Hematopoietic multipotent progenitor cell treated with erythropoietin and hydrocortisone succinate and interleukin-3 and kit ligand, for 15 days (in vitro differentiated cells): ENCODE measurements around the gene SH3RF2.
"Not testable (repeated sequence)": the region's sequence is repeated elsewhere in the genome, so short reads cannot be mapped to it uniquely, and the experiment has no call there.

Source experiments
- DNase-seq: peaks from one replicate; pipeline ENCODE4 v3.0.0-alpha.2; 2015; ENCODE audit warnings: low spot score

Gene SH3RF2

DNA sequence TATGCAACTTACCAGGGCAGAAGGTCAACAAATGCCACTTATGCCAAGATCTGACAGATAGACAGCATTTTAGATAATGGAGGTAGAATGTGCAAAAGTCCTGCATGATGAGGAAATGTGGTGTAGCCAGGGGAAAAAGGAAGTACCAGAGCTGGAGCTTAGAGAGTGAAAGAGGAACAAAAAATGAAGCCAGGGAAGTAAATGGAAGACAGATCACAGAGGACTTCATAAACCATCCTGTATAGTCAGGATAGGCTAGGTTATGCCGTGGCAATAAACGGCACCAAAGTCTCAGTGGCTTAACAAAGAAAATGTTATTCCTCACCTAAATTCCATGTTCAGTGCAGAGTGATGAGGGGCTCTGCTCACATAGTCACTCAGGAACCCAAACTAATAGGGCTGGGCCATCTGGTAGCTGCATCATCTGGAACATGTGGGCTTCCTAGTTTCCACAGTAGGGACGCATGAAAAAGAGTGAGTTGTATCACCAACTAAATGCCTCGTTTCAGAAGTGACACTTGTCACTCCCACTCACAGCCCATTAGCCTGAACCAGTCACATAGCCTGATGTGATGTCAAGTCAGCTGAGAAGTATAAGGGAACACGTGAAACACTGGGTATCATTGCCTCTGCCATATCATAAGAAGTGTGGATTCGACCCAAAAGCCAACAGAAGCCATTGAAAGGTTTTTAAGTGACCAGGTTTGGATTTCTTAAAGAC lies 70.3 kb downstream of the SH3RF2 start:
- DNase-seq: no peak

DNA sequence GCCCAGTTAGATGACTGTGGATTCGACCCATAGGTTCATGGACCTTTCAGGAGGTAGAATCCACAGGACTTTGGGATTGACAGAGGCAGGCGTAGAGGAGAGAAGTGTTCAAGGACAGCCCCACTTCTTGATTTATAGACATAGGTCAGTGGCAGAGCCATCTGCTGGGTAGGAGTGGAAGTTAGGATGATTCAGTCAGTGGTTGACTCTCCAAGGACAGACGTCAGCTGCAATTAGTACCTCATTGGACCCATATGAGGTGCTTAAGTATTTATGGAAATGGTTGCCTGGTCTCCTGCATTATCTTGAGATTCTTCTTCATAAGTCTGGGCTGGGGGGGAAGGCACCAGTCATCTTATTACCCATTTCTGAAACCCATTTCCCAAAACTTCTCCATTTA lies 70.9 kb downstream of the SH3RF2 start:
- DNase-seq: no peak

DNA sequence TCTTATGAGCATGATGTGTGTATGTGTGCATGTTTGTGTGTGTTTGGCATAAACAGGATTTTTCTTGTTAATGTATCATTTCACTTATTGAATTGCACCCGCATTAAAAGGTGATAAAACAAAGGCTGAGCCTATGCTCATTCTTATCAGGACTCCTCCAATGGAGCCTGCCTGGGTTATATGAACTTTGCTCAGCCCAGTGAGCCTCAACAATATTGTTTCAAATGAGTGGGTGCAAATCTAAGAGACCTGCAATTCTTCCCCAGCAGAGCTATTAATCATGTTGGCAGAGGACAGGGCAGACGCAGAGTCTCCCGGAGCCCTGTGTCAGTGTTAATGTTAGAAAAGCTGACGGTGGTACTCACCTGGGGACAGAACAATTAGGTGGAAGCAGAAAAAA lies 71.6 kb downstream of the SH3RF2 start:
- no peak for DNase-seq

DNA sequence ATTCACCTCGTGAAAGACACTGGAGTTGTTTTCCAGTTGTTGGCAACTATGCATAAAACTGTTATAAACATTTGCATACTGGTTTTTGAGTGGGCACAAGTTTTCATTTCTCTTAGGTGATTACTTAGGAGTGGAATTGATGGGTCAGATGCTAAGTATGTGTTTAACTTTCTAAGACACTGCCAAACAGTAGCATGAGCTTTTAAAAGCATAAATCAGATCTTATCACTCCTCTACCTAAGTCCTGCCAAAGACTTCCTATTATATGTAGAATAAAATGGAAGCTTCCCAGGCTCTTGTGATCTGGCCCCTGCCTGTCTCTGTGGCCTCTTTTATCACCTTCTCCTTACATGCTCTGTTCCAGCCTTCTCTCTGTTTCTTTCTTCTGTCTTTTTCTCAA lies 72.6 kb downstream of the SH3RF2 start:
- no peak for DNase-seq

DNA sequence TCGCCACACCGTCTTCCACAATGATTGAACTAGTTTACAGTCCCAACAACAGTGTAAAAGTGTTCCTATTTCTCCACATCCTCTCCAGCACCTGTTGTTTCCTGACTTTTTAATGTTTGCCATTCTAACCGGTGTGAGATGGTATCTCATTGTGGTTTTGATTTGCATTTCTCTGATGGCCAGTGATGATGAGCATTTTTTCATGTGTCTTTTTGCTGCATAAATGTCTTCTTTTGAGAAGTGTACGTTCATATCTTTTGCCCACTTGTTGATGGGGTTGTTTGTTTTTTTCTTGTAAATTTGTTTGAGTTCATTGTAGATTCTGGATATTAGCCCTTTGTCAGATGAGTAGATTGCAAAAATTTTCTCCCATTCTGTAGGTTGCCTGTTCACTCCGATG lies 74.1 kb downstream of the SH3RF2 start:
- not testable (repeated sequence) for DNase-seq

DNA sequence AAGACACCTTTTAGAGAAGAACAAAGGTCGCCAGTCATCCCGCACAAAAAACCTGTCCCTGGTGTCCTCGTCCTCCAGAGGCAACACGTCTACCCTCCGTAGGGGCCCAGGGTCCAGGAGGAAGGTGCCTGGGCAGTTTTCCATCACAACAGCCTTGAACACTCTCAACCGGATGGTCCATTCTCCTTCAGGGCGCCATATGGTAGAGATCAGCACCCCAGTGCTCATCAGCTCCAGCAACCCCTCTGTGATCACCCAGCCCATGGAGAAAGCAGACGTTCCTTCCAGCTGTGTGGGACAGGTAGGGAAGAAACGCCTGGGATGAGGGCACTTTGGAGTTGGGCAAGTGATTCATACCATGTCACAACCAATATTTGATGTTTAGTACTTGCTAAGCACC lies 77.4 kb downstream of the SH3RF2 start:
- no peak for DNase-seq

DNA sequence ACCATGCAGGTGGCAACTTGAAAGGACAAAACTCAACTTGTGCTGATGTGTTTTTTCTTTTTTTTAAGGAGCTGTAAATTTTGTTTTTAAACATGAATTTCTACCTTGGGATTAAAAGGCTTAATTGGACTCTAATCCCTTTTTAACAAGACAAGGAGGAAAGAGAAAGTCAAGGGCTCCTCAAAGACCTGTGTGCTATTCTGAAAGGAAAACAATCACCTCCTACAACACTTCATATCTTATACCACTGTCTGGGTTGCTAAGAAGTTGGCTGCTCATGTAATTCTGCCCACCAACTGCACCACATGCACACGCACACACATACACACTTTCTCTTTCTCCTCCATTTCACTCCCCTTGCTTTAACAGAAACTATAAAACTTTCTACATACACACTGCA lies 78.6 kb downstream of the SH3RF2 start:
- no peak for DNase-seq

DNA sequence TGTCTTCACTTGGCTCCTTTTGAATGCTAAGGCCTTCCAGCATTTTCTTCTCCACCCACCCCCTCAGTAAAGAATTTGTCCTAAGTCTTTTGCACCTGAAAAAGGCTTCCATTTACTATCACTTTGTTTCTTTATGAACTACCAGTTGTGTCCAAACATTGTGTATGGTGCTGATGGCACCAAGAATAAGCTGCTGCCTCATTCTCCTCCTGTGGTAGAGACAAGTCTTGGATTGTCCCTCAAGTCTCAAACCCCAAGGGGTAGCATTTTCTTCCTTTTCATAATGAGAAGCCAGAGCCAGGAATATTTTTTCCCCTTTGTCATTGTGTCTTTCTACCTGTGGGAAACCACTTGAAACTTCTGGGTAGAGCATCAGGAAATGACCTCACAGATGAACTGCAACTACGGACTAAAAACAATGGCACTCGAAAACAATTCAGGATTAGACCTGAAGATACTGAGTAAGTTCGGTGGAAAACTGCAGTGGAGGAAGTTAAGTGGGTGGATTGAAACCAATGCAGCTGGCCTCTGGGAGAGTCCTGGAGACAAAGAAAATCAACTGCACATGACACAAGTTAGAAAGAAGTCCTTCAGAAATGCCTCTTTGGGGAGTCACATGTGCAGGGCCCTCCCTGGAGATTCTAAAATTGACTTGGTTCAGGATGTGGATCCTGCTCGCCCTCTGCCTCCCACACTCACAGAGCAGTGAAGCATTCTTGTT lies 80.5 kb downstream of the SH3RF2 start:
- no peak for DNase-seq

DNA sequence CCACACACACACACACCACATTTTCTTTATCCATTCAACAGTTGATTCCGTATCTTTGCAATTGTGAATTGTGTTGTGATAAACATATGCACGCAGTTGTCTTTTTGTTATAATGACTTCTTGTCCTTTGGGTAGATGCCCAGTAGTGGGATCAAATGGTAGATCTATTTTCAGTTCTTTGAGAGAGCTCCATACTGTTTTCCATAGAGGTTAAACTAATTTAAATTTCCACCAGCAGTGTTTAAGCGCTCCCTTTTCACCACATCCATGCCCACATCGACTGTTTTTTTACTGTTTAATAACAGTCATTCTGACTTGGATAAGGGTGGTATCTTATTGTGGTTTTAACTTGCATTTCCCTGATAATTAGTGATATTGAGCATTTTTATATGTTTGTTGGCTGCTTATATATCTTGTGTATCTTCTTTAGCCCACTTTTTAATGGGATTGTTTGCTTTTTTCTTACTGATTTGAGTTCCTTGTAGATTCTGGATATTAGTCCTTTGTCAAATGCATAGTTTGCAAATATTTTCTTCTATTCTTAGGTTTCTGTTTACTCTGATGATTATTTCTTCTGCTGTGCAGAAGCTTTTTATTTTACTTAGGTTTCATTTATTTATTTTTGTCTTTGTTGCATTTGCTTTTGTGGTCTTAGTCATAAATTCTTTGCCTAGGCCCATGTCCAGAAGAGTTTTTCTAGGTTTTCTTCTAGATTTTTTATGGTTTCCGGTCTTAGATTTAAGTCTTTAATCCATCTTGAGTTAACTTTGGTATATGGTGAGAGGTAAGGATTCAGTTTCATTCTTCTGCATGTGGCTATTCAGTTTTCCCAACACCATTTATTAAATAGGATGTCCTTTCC lies 82.4 kb downstream of the SH3RF2 start:
- DNase-seq: no peak

DNA sequence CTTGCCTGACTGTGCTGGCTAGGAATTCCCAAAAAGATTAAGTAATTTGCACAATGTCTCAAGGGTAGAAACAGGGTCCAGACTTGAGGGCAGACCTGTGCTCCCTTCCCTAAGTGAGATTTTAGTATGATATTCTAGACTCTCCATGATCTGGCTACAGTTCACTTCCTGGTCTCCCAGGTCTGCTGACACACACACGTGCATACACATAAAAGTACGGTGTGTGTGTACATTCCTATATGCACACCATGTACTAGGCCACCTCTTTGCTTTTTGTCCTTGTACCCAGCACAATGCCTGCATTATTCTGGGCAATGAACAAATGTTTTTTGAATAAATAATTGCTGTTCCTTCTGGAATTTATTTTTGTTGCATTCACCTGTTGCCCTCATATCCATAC lies 83.7 kb downstream of the SH3RF2 start:
- no peak for DNase-seq

DNA sequence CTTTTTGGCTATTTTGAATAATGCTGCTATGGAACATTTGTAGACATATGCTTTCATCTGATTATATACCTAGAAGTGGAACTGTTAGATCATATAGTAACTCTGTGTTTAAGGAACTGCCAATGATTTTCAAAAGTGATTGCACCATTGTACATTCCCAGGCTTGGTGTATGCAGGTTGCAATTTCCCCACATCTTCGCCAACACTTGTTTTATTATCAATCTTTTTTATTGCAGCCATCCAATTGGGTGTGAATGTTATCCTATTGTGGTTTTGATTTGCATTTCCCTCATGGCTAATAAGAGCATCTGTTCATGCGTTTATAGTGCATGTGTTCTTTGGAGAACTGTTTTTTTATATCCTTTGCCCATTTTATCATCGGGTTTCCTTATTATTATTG lies 87.7 kb downstream of the SH3RF2 start:
- DNase-seq: no peak

DNA sequence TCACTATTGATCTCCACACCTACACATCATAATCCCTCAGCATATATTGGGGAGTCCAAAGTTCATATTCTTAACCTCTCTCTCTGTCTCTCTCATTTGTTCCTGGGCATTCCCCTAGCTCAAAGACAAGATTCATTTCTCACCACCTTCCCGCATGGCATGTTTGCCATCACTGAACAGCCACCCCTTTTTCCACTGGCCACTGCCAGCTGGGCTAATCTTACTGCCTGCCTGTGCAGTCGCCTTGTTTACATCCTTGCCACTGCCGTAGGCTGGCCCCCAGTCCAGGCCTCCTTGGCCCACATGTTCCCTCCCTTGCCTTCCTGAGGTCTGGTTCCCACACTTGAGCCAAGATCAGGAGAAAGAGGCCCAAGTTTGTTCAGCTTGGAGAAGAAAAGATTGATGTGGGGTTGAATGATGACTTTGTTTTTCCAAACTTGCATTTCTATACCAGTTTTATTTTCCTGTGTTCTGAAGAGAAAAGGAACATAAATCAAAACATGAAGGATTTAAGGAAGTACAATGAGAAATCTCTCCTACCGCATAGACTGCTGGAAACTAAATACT lies 88.8 kb downstream of the SH3RF2 start:
- no peak for DNase-seq

DNA sequence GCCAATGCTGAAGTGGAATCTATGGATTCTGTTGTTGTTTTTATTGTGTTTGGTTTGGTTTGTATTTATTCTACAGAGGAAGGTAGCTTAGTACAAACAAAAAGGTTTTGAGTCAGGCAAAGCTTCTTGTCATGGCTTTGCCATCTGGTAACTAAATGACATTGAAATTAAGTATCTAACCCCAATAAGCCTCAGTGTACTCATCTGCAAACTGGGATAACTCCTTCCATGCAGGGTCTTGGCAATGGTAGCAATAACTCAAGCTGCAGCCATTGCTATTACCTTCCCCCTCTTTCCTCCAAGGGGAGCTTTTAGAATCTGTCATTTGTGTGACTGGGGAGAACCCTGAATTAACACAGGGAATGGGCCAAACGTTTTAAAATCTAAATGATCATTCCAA lies 89.3 kb downstream of the SH3RF2 start:
- DNase-seq: no peak

DNA sequence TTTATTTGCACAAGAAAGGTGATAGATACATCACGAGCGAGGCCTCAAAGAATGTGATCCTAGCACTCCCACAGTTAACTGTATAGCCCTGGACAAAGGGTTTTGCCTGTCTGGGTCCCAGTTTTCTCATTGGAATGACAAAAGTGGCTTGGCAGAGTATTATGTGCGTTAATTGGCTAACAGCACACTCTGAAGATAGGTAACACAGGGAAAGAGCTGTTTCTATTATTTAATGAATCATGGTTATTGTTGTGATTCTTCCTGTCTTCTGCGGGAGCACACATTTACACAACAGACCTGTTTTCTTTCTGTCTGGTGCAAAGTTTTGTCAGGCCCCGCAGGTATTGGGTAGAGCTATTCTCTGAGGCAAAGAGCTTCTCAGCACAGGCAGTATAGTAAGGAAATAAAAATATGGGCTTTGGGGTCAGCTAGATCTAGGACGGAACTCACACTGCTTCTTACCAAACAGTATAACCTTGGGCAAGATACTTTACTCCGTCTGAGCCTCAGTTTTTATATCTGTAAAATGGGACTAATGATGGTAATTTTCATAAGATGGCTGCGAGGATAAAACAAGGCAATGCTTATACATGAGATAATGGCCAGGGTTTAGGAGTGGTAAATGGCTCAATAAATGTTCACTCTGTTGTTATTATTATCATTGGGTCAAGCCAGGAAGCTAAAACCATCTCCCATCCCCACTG lies 90.1 kb downstream of the SH3RF2 start:
- DNase-seq: no peak

DNA sequence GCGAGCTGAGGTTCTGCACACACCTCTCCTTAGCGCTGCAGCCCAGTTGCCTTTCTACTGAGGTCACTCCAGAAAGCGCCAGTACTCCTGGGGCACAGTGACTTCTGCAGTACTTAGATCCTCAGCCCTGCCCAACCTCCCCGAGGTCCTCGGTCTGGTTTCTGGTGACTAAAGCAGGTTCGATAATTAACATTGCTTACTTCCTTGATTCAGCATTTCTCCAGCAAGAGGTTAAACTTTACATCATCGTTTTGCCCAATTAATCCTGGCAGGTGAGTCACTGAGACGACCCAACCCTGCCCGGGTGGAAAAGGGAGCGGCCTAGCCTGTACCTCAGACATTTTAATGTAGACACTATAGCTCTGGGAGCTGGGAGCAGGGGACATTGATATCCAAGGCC lies 91.4 kb downstream of the SH3RF2 start:
- DNase-seq: no peak

DNA sequence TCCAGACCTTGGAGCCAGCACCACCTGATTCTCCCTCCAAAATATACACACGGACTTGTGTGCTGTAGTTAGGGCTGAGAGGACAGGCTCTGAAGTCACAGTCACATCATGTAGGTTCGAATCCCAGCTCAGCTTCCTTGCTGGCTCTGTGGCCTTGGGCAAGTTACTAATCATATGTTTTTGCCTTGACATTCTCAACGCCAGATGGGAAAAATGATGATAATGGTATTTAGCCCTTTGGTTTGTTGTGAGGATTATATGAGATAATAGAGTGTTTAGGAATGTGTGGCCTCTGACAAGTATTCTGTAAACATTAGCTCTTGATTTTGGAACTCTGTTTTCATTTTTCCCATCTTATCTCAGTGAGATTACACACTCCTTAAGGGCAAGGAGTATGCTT lies 96.5 kb downstream of the SH3RF2 start:
- no peak for DNase-seq

DNA sequence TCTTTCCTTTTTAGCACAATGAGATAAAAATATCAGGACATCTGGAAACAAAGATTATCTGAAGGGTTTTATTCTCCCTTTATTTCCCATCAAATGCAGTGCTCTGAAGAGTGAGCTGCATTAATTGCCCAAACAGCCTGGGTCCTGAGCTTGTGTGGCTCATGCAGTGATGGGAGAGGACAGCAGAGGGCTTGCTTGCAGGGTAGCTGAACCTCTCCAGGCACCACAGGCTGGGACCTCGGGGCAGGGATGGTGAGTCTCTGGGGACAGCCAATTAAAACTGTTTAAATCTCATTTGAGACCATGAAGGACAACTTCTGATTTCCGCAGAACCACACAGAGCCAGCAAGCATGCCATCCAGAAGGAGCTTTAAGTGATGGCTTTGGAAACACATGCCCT lies 97.7 kb downstream of the SH3RF2 start:
- DNase-seq: peak; percentile 25

DNA sequence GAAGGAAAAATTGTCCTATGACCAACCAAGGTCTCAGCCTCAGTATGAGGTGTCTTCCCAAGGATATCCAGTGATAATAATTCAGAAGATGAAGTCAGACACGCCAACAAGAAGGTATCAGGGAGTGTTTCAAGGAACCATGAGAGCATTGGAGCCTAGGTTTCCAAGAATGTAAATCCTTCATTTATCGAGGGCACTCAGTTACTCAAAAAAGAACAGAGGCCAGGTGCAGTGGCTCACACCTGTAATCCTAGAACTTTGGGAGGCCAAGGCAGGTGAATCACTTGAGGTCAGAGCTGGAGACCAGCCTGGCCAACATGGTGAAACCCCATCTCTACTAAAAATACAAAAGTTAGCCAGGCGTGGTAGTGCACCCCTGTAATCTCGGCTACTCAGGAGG lies 98.2 kb downstream of the SH3RF2 start:
- no peak for DNase-seq

DNA sequence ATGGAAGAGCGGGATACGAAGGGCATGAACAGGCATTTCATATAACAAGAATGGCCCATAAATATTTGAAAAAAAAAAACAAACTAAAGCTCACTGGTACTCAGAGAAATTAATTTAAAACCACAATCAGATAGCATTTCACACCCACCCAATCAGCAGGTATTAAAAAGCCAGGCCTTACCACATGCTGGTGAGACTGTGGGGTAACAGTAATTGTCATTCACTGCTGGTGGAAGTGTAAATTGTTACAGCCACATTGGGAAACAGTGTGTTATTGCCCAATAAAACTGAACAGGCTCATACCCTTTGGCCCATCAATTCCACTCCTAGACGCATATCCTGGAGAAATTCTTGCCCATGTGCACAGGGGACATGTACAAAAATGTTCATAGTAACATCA lies 103.0 kb downstream of the SH3RF2 start:
- no peak for DNase-seq

DNA sequence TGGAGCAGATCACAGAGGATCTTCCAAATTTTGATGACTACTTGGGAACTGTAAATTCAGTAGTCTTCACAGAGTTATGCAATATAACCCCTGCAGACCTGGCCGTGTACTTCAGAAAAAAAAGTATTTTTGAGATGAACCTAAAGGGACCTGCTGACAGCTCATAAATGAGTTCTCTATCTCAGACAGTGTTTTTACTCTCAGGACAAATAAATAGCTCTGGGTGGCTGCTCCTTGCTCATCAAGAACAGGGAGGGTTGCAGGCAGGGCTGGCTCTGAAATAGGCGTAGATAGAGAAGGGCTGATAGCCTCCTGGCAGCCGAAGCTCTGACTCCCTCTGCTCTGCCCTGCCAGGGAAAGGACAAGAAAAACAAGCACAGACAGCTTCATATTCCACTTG lies 104.1 kb downstream of the SH3RF2 start:
- DNase-seq: peak; percentile 81

DNA sequence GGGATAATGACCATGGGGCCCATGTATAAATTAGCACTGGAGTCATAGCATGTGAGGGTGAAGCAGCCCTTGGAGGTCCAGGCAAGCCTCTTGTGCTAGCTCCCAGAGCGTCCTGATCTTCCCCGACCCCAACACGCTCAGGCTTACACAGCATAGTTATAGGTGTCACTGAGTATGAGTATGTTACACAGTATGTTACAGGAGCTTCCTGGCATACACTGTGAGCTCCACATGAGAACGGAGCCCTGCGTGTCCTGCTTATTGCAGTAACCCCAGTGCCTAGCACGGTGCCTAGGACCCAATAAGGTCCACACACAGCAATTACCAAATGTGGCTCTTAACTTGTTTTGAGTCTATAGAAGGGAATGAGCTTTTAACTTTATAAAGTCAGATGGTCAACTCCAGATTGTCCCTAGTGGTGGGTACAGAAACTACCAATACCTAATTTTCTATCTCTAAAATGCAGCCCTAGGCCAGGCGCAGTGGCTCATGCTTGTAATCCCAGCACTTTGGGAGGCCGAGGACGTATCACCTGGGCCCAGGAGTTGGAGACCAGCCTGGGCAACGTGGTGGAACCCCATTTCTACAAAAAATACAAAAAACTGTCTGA lies 104.9 kb downstream of the SH3RF2 start:
- peak; percentile 83 for DNase-seq
